Measurements from ENCODE around the gene OSER1.
"Not testable (repeated sequence)": the region's sequence is repeated elsewhere in the genome, so short reads cannot be mapped to it uniquely, and the experiment has no call there.

DNA sequence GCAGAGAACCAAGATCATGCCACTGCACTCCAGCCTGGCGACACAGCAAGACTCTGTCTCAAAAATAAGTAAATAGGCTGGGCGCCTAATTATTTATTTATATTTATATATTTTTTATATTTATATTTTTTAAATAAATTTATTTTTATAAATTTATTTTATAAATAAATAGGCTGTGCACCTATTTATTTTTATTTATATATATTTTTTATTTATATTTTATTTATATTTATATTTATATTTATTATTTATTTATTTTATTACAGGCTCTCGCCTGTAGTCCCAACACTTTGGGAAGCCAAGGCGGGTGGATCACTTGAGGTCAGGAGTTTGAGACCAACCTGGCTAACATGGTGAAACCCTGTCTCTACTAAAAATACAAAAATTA is 21.9 kb upstream of the OSER1 start:
- not testable (repeated sequence) for TF ChIP-seq EZH2phosphoT487 (IDR thresholded peaks at IDR 0.05; ENCODE audit: low read depth, severe bottlenecking, unreplicated experiment); EZH2 (IDR thresholded peaks at IDR 0.05; ENCODE audit: borderline replicate concordance)
- TF ChIP-seq, protein P1, sequence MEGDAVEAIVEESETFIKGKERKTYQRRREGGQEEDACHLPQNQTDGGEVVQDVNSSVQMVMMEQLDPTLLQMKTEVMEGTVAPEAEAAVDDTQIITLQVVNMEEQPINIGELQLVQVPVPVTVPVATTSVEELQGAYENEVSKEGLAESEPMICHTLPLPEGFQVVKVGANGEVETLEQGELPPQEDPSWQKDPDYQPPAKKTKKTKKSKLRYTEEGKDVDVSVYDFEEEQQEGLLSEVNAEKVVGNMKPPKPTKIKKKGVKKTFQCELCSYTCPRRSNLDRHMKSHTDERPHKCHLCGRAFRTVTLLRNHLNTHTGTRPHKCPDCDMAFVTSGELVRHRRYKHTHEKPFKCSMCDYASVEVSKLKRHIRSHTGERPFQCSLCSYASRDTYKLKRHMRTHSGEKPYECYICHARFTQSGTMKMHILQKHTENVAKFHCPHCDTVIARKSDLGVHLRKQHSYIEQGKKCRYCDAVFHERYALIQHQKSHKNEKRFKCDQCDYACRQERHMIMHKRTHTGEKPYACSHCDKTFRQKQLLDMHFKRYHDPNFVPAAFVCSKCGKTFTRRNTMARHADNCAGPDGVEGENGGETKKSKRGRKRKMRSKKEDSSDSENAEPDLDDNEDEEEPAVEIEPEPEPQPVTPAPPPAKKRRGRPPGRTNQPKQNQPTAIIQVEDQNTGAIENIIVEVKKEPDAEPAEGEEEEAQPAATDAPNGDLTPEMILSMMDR (IDR thresholded peaks at IDR 0.05; ENCODE audit: poor library complexity): not testable (repeated sequence)
